ENCODE measurements around the gene STXBP1. TPM values are rescaled to one million over a fixed set of nuclear protein-coding genes. Genes with fewer than 3 reads are reported as not detected.

Gene STXBP1
- total and polyA plus RNA-seq, 2 of the 8 experiments (the other 6 are each of a cell fraction or from before 2014, with no cell fraction given): 11.5 to 60.9 TPM

DNA sequence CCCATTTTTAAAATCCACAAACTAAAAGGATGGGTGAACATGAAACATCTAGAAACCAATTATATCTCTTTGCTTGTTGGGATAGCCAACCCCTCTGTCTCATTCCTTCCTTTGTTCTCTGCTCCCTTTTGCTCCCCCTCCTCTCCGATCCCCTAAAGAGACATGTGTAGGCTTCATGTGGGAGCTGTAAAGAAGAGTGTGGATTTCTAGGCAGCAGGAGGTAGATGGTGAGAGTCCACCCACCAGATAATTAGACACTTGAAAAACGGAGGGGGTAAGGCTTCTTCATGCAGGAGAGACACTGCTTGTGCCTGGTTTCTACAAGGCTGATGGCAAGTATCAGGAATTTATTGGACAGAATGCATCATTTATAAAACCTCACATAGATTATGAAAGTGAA is 67.4 kb downstream of the STXBP1 start (continued):
- TF ChIP-seq JUN (IDR thresholded peaks at IDR 0.05; ENCODE audit: low read depth, low read length): no peak
- TF ChIP-seq BACH1 (IDR thresholded peaks at IDR 0.05; ENCODE audit: low read length): no peak
- TF ChIP-seq, protein P1, sequence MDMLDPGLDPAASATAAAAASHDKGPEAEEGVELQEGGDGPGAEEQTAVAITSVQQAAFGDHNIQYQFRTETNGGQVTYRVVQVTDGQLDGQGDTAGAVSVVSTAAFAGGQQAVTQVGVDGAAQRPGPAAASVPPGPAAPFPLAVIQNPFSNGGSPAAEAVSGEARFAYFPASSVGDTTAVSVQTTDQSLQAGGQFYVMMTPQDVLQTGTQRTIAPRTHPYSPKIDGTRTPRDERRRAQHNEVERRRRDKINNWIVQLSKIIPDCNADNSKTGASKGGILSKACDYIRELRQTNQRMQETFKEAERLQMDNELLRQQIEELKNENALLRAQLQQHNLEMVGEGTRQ (IDR thresholded peaks at IDR 0.05; ENCODE audit: low read length): no peak
- TF ChIP-seq RNF2 (IDR thresholded peaks at IDR 0.05; ENCODE audit: borderline replicate concordance, low read depth, low read length, missing control alignments, poor library complexity, severe bottlenecking): no peak
- TF ChIP-seq BRCA1 (IDR thresholded peaks at IDR 0.05; ENCODE audit: low read depth, low read length): no peak
